HG03159 (cell line): ENCODE data around the gene ODF2L.
A peak's percentile ranks its signal among the peaks of the same experiment; 100 is the strongest.

Experiments used
- ATAC-seq: cut with Tn5 transposase; IDR thresholded peaks from one replicate; pipeline ENCODE4 v1.9.1; 2021; ENCODE audit warnings: mild to moderate bottlenecking, moderate library complexity; ENCODE audit not compliant: unreplicated experiment

The ODF2L gene

GRCh38 chr1:86395751-86396497 lies at the start of gene ODF2L:
TSS of gene ODF2L (minus strand) at chr1:86396323. CDS start at chr1:86387027, 9,296 bp downstream.
- peak; percentile 100 for ATAC-seq

- no peak for ATAC-seq
These were observed 49.8 kb upstream of the ODF2L start for GRCh38 chr1:86445919-86446318.

- ATAC-seq, result no peak
These were observed 45.9 kb upstream of the ODF2L start for GRCh38 chr1:86441997-86442396.

- no peak for ATAC-seq
These were observed 45.5 kb upstream of the ODF2L start for GRCh38 chr1:86441581-86441980.

GRCh38 chr1:86436041-86436440 lies 39.9 kb upstream of the ODF2L start:
- no peak for ATAC-seq

- no peak for ATAC-seq
These were observed 39.2 kb upstream of the ODF2L start for GRCh38 chr1:86435327-86435726.

GRCh38 chr1:86434059-86434458 lies 37.9 kb upstream of the ODF2L start:
- ATAC-seq, result no peak

- ATAC-seq, result no peak
These were observed 34.3 kb upstream of the ODF2L start for GRCh38 chr1:86430376-86430775.

GRCh38 chr1:86429835-86430234 lies 33.7 kb upstream of the ODF2L start:
- no peak for ATAC-seq

- ATAC-seq, result no peak
These were observed 33.1 kb upstream of the ODF2L start for GRCh38 chr1:86429122-86429725.

- ATAC-seq, result no peak
These were observed 27.8 kb upstream of the ODF2L start, which contains the start of gene CLCA2 for GRCh38 chr1:86423873-86424272. TSS of gene CLCA2 (plus strand) at chr1:86424171. CDS start at chr1:86424248, 77 bp downstream.

- ATAC-seq, result no peak
These were observed 27.4 kb upstream of the ODF2L start for GRCh38 chr1:86423473-86423872.

- ATAC-seq, result no peak
These were observed 25.6 kb upstream of the ODF2L start for GRCh38 chr1:86421601-86422280.

- ATAC-seq, result peak; percentile 77
These were observed 23.3 kb upstream of the ODF2L start for GRCh38 chr1:86419277-86419903.

- ATAC-seq, result no peak
These were observed 20.2 kb upstream of the ODF2L start for GRCh38 chr1:86416343-86416742.

GRCh38 chr1:86410879-86411278 lies 14.8 kb upstream of the ODF2L start:
- no peak for ATAC-seq

GRCh38 chr1:86409416-86410021 lies 13.4 kb upstream of the ODF2L start:
- ATAC-seq, result no peak

- peak; percentile 30 for ATAC-seq
These were observed 371 bp upstream of the ODF2L start for GRCh38 chr1:86396498-86396890.

- no peak for ATAC-seq
These were observed 1.7 kb downstream of the ODF2L start for GRCh38 chr1:86394416-86394815.

- ATAC-seq, result peak; percentile 93
These were observed 6.8 kb downstream of the ODF2L start for GRCh38 chr1:86389307-86389706.

- no peak for ATAC-seq
These were observed 7.3 kb downstream of the ODF2L start for GRCh38 chr1:86388777-86389176.
